ENCODE results near the gene SMIM11. TPM values are rescaled to one million over a fixed set of nuclear protein-coding genes. Genes with fewer than 3 reads are reported as not detected.
"Not testable (repeated sequence)": the region's sequence is repeated elsewhere in the genome, so short reads cannot be mapped to it uniquely, and the experiment has no call there.

Gene SMIM11
- total RNA-seq, result 3.3 and 3.9 TPM in 2 replicates
- long read RNA-seq, transcript SMIM11A-205 (5 exons, 1,220 nt), result major isoform, 8 of 17 reads
- long read RNA-seq, partial matches to known transcripts, result 2 of 17 reads
- long read RNA-seq, other reads (novel, unspliced or antisense), result 3 of 17 reads

GRCh38 chr21:34374940-34375618 lies at the start of gene SMIM11:
TSS of gene SMIM11 (plus strand) at chr21:34375507. CDS start at chr21:34379505, 3,998 bp downstream.
- H3K27me3 Mint-ChIP-seq (ENCODE audit: unreplicated experiment); H3K9me3 Mint-ChIP-seq (ENCODE audit: unreplicated experiment); H3K4me1 Mint-ChIP-seq (ENCODE audit: unreplicated experiment); DNase-seq (ENCODE audit: extremely low spot score, unreplicated experiment); H3K27ac Mint-ChIP-seq (ENCODE audit: unreplicated experiment); H3K4me3 Mint-ChIP-seq (ENCODE audit: unreplicated experiment); H3K36me3 Mint-ChIP-seq (ENCODE audit: unreplicated experiment): not testable (repeated sequence)

GRCh38 chr21:34330055-34330454 lies 45.3 kb upstream of the SMIM11 start:
- Mint-ChIP-seq H3K36me3 (ENCODE audit: unreplicated experiment) (no peaks in the 10 kb centered on the region), H3K4me1 (ENCODE audit: unreplicated experiment) (peaks cover 32% of the 10 kb centered on the region), H3K9me3 (ENCODE audit: unreplicated experiment) (peaks cover 9% of the 10 kb centered on the region), H3K27me3 (ENCODE audit: unreplicated experiment) (peaks cover 5% of the 10 kb centered on the region), H3K27ac (ENCODE audit: unreplicated experiment) (no peak overlapping the region), H3K4me3 (ENCODE audit: unreplicated experiment) (no peak overlapping the region)
- DNase-seq (ENCODE audit: extremely low spot score, unreplicated experiment), result no peak
- no peak for TF ChIP-seq CTCF (IDR thresholded peaks at IDR 0.05)

- TF ChIP-seq CTCF (IDR thresholded peaks at IDR 0.05), result no peak
- H3K36me3 Mint-ChIP-seq (ENCODE audit: unreplicated experiment), result no peaks in the 10 kb centered on the region
- peaks cover 6% of the 10 kb centered on the region for H3K9me3 Mint-ChIP-seq (ENCODE audit: unreplicated experiment)
- peaks cover 48% of the 10 kb centered on the region for H3K4me1 Mint-ChIP-seq (ENCODE audit: unreplicated experiment)
- no peak overlapping the region for H3K4me3 Mint-ChIP-seq (ENCODE audit: unreplicated experiment)
- DNase-seq (ENCODE audit: extremely low spot score, unreplicated experiment), result no peak
- H3K27me3 Mint-ChIP-seq (ENCODE audit: unreplicated experiment), result peaks cover 1% of the 10 kb centered on the region
- no peak overlapping the region for H3K27ac Mint-ChIP-seq (ENCODE audit: unreplicated experiment)
Observed at GRCh38 chr21:34331726-34332125, 43.6 kb upstream of the SMIM11 start.

GRCh38 chr21:34332347-34332746 lies 43.0 kb upstream of the SMIM11 start:
- peaks cover 5% of the 10 kb centered on the region for H3K9me3 Mint-ChIP-seq (ENCODE audit: unreplicated experiment)
- H3K4me1 Mint-ChIP-seq (ENCODE audit: unreplicated experiment), result peaks cover 54% of the 10 kb centered on the region
- no peak overlapping the region for H3K4me3 Mint-ChIP-seq (ENCODE audit: unreplicated experiment)
- no peak for TF ChIP-seq CTCF (IDR thresholded peaks at IDR 0.05)
- no peak overlapping the region for H3K27ac Mint-ChIP-seq (ENCODE audit: unreplicated experiment)
- no peaks in the 10 kb centered on the region for H3K36me3 Mint-ChIP-seq (ENCODE audit: unreplicated experiment)
- H3K27me3 Mint-ChIP-seq (ENCODE audit: unreplicated experiment), result no peaks in the 10 kb centered on the region
- no peak for DNase-seq (ENCODE audit: extremely low spot score, unreplicated experiment)

- peak overlapping the region; percentile 83 for H3K27ac Mint-ChIP-seq (ENCODE audit: unreplicated experiment)
- no peaks in the 10 kb centered on the region for H3K27me3 Mint-ChIP-seq (ENCODE audit: unreplicated experiment)
- TF ChIP-seq CTCF (IDR thresholded peaks at IDR 0.05), result no peak
- peaks cover 63% of the 10 kb centered on the region for H3K4me1 Mint-ChIP-seq (ENCODE audit: unreplicated experiment)
- H3K36me3 Mint-ChIP-seq (ENCODE audit: unreplicated experiment), result no peaks in the 10 kb centered on the region
- no peak for DNase-seq (ENCODE audit: extremely low spot score, unreplicated experiment)
- peaks cover 5% of the 10 kb centered on the region for H3K9me3 Mint-ChIP-seq (ENCODE audit: unreplicated experiment)
- peak overlapping the region; percentile 32 for H3K4me3 Mint-ChIP-seq (ENCODE audit: unreplicated experiment)
Observed at GRCh38 chr21:34333121-34333739, 42.1 kb upstream of the SMIM11 start.
